HCT116 (cell line): ENCODE data around the gene KCND1. TPM values are rescaled to one million over a fixed set of nuclear protein-coding genes. Genes with fewer than 3 reads are reported as not detected.

ENCODE experiments used
- ATAC-seq: fragments of 200-7000 bp; cut with Tn5 transposase; 2 replicates; pipeline ENCODE4 v1.9.1; 2020; ENCODE audit warnings: mild to moderate bottlenecking, moderate library complexity
- BruUV-seq: library from RNA; stranded (reverse); fragments of 400-500 nt; replicated peaks from 2 replicates; lab custom pipeline; 2021; lab: Mats Ljungman, UMichigan
- CTCF ChIA-PET: fragments of 300-600 bp; sonication (Branson Sonifier 250); formaldehyde crosslinking; loops from one replicate; lab custom pipeline; 2021; ENCODE audit warnings: antibody characterized with exemption; lab: Charles Lee
- POLR2A ChIA-PET: fragments of 300-600, 350-600 bp; sonication (Branson Sonifier 250); formaldehyde crosslinking; loops from one replicate; lab custom pipeline; 2021; ENCODE audit warnings: antibody characterized with exemption; lab: Charles Lee
- RAD21 ChIA-PET, 2 experiments: fragments of 300-600 bp; sonication (Branson Sonifier 250); formaldehyde crosslinking; loops; one replicate each; lab custom pipeline; 2023; ENCODE audit warnings: low total read pairs in 2 of 2; ENCODE audit not compliant: uncharacterized antibody in 2 of 2, unreplicated experiment in 2 of 2, low non-redundant PET in 1 of 2; lab: Charles Lee
- DNase-seq: peaks from one replicate; pipeline ENCODE4 v3.0.0-alpha.2; 2010; ENCODE audit warnings: low read depth, low spot score
- H2AFZ ChIP-seq: fragments of 200-600 bp; shearing (Covaris generic), sonication (generic); 2 replicates; pipeline ENCODE4 v1.6.1; 2017; ENCODE audit warnings: low read depth, mixed run types, mixed read lengths, antibody characterized with exemption, low read length; ENCODE audit not compliant: poor library complexity, severe bottlenecking
- H3K27ac ChIP-seq: 2 replicates; pipeline ENCODE4 v1.5.1; 2012; ENCODE audit warnings: low read depth, low read length
- H3K27me3 ChIP-seq: fragments of 200-600 bp; sonication (generic); 2 replicates; pipeline ENCODE4 v1.6.1; 2016; ENCODE audit warnings: mixed run types, low read length, mixed read lengths; ENCODE audit not compliant: insufficient read depth
- H3K36me3 ChIP-seq, 2 experiments: fragments of 200-500 bp in 1 of 2; fragments of 200-600 bp in 1 of 2; sonication (Bioruptor generic) in 1 of 2; sonication (generic) in 1 of 2; 2 replicates each; pipeline versions ENCODE4 v1.5.1 to v1.6.1; 2014 to 2016; ENCODE audit warnings: low read length in 2 of 2, inconsistent platforms in 1 of 2, mixed read lengths in 1 of 2, mixed run types in 1 of 2; ENCODE audit not compliant: insufficient read depth in 2 of 2, control insufficient read depth in 1 of 2
- H3K4me1 ChIP-seq, 2 experiments: fragments of 200-600 bp in 1 of 2; sonication (generic) in 1 of 2; 2 replicates each; pipeline versions ENCODE4 v1.5.1 to v1.6.1; 2012 to 2017; ENCODE audit warnings: low read length in 2 of 2, inconsistent platforms in 1 of 2, mild to moderate bottlenecking in 1 of 2, mixed read lengths in 1 of 2, mixed run types in 1 of 2, moderate library complexity in 1 of 2; ENCODE audit not compliant: insufficient read depth in 2 of 2, control insufficient read depth in 1 of 2
- H3K4me2 ChIP-seq: fragments of 200-600 bp; sonication (generic); 2 replicates; pipeline ENCODE4 v1.6.1; 2017; ENCODE audit warnings: mixed run types, low read length, mixed read lengths
- H3K4me3 ChIP-seq, 2 experiments: fragments of 200-600 bp in 1 of 2; sonication (generic) in 1 of 2; replicated peaks in 1 of 2; 2 replicates each; pipeline ENCODE4 v1.5.1; 2011 to 2016; ENCODE audit warnings: low read length in 2 of 2, control low read depth in 1 of 2, low read depth in 1 of 2, mild to moderate bottlenecking in 1 of 2, mixed read lengths in 1 of 2, mixed run types in 1 of 2
- H3K79me2 ChIP-seq: fragments of 200-600 bp; sonication (generic); 2 replicates; pipeline ENCODE4 v1.6.1; 2017; ENCODE audit warnings: mild to moderate bottlenecking, mixed run types, low read length, moderate library complexity, mixed read lengths; ENCODE audit not compliant: insufficient read depth
- H3K9ac ChIP-seq: fragments of 200-600 bp; sonication (generic); 2 replicates; pipeline ENCODE4 v1.6.1; 2016; ENCODE audit warnings: low read length, mixed read lengths
- H3K9me2 ChIP-seq: fragments of 200-600 bp; sonication (generic), shearing (Covaris generic); 2 replicates; pipeline ENCODE4 v1.6.1; 2017; ENCODE audit warnings: mixed run types, mild to moderate bottlenecking, moderate library complexity; ENCODE audit not compliant: insufficient read depth
- H3K9me3 ChIP-seq, 2 experiments: fragments of 200-500 bp in 1 of 2; fragments of 200-600 bp in 1 of 2; sonication (Bioruptor generic) in 1 of 2; sonication (generic) in 1 of 2; 2 replicates each; pipeline ENCODE4 v1.6.1; 2014 to 2017; ENCODE audit warnings: low read length in 2 of 2, mixed read lengths in 2 of 2, inconsistent platforms in 1 of 2, low read depth in 1 of 2, mild to moderate bottlenecking in 1 of 2, mixed run types in 1 of 2, moderate library complexity in 1 of 2; ENCODE audit not compliant: control insufficient read depth in 1 of 2, insufficient read depth in 1 of 2
- H4K20me1 ChIP-seq: fragments of 200-600 bp; sonication (generic), shearing (Covaris generic); 2 replicates; pipeline ENCODE4 v1.6.1; 2017; ENCODE audit warnings: mixed run types, mild to moderate bottlenecking, moderate library complexity; ENCODE audit not compliant: insufficient read depth
- CBX3 ChIP-seq: IDR thresholded peaks from 2 replicates; pipeline ENCODE4 v1.6.1; 2012; ENCODE audit warnings: low read depth
- EGR1 ChIP-seq: IDR thresholded peaks from 2 replicates; pipeline ENCODE4 v1.6.1; 2012; ENCODE audit warnings: low read depth
- EZH2phosphoT487 ChIP-seq: fragments of 200-600 bp; IDR thresholded peaks from 2 replicates; pipeline ENCODE4 v1.6.1; 2018; ENCODE audit warnings: antibody characterized with exemption, borderline replicate concordance
- JUND ChIP-seq: IDR thresholded peaks from 2 replicates; pipeline ENCODE4 v1.6.1; 2012
- POLR2AphosphoS5 ChIP-seq: IDR thresholded peaks from 2 replicates; pipeline ENCODE4 v1.6.1; 2011; ENCODE audit warnings: mild to moderate bottlenecking, low read depth, low read length, moderate library complexity
- RAD21 ChIP-seq: IDR thresholded peaks from 2 replicates; pipeline ENCODE4 v1.6.1; 2012; ENCODE audit warnings: low read depth, mild to moderate bottlenecking
- REST ChIP-seq: IDR thresholded peaks from 2 replicates; pipeline ENCODE4 v1.6.1; 2012; ENCODE audit warnings: low read depth
- SIN3A ChIP-seq: IDR thresholded peaks from 2 replicates; pipeline ENCODE4 v1.6.1; 2012; ENCODE audit warnings: low read depth
- ZNF274 ChIP-seq: fragments of 200-500 bp; sonication (Bioruptor generic); IDR thresholded peaks from 2 replicates; pipeline ENCODE4 v1.6.1; 2014; ENCODE audit warnings: mild to moderate bottlenecking, low read depth, low read length, inconsistent platforms
- intact Hi-C: fragments of 100-400 bp; cut with micrococcal nuclease; formaldehyde crosslinking; loops from 2 replicates; pipeline ENCODE4 v1.10.0; 2022
- total RNA-seq: library from RNA; stranded (reverse); gene quantifications from one replicate; pipeline ENCODE4 v1.2.1, GENCODE V29; 2021; ENCODE audit not compliant: unreplicated experiment
- TF ChIP-seq, protein P1 (sequence below): IDR thresholded peaks from 2 replicates; pipeline ENCODE4 v1.6.1; 2012

KCND1 gene
- total RNA-seq, 1 experiment from 2014 or later = 5.5 TPM

DNA sequence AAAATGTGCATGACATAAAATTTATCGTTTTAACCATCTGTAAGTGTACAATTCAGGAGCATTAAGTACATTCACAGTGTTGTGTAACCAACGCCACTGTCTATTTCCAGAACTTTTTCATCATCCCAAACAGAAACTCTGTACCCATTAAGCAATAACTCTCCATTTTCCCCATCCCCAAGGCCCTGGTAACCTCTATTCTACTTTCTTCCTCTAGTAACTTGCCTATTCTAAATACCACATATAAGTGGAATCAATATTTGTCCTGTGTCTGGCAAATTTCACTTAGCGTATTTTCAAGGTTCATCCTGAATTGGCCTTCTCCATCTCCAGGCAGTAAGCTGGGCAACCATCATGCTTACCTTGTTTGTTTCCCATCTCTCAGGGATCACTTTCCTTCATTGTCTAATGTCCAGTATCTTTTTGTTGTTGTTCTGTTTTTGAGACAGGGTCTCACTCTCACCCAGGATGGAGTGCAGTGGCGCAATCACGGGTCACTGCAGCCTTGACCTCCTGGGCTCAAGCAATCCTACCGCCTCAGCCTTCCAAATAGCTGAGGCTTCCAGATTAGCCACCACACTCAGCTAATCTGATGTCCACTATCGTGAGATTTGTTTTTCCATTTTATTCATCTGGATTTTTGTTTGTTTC is 48.1 kb upstream of the KCND1 start:
- no peak for ATAC-seq

More for the DNA sequence above, 48.1 kb upstream of the KCND1 start:
- H3K79me2 ChIP-seq = no peaks in the 10 kb centered on the region
- TF ChIP-seq EZH2phosphoT487 (no peak), EGR1 (no peak), ZNF274 (no peak), SIN3A (no peak), POLR2AphosphoS5 (no peak), RAD21 (no peak), CBX3 (no peak), JUND (no peak), REST (no peak)
- TF ChIP-seq, protein P1, sequence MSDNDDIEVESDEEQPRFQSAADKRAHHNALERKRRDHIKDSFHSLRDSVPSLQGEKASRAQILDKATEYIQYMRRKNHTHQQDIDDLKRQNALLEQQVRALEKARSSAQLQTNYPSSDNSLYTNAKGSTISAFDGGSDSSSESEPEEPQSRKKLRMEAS = no peak
- TF ChIP-seq, all 23 proteins: peak for 0
- Histone ChIP-seq H2AFZ (no peak overlapping the region), H3K9me3 (no peaks in the 10 kb centered on the region), H3K4me2 (no peak overlapping the region), H3K4me1 (no peaks in the 10 kb centered on the region), H4K20me1 (no peaks in the 10 kb centered on the region), H3K4me3 (no peak overlapping the region), H3K9ac (no peak overlapping the region), H3K36me3 (no peaks in the 10 kb centered on the region), H3K9me2 (no peaks in the 10 kb centered on the region), H3K27me3 (no peaks in the 10 kb centered on the region), H3K27ac (no peak overlapping the region)
- ChIA-PET CTCF (no interaction called here), RAD21 (no interaction called here), POLR2A (no interaction called here)
- BruUV-seq = no TSS peak
- DNase-seq = no peak
- intact Hi-C loops = no loop called here
